AG04450 (cell line): ENCODE measurements around the gene UTP11. TPM values are rescaled to one million over a fixed set of nuclear protein-coding genes. Genes with fewer than 3 reads are reported as not detected.

Experiments used
- CTCF ChIA-PET: fragments of 300-600, 350-600 bp; formaldehyde crosslinking; extraction: SDS; loops from one replicate; lab custom pipeline; 2022; ENCODE audit warnings: antibody characterized with exemption, inconsistent platforms; lab: Charles Lee
- POLR2A ChIA-PET: fragments of 350-600 bp; formaldehyde crosslinking; extraction: SDS; loops from one replicate; lab custom pipeline; 2021; ENCODE audit warnings: antibody characterized with exemption, inconsistent platforms; lab: Yijun Ruan, JAX
- DNase-seq: peaks from one replicate; pipeline ENCODE4 v3.0.0-alpha.2; 2011; ENCODE audit warnings: low read depth, low spot score
- H3K27ac ChIP-seq: one replicate; pipeline ENCODE4 v1.5.1; 2012; ENCODE audit warnings: low read depth, low read length, control low read depth
- H3K27me3 ChIP-seq: one replicate; pipeline ENCODE4 v1.6.0; 2012; ENCODE audit warnings: low read length; ENCODE audit not compliant: control insufficient read depth, insufficient read depth
- H3K4me3 ChIP-seq: 2 replicates; pipeline ENCODE4 v1.5.1; 2011; ENCODE audit warnings: mild to moderate bottlenecking, low read depth, low read length, control low read depth
- H3K9me3 ChIP-seq: 2 replicates; pipeline ENCODE4 v1.5.1; 2012; ENCODE audit warnings: low read length; ENCODE audit not compliant: control insufficient read depth, insufficient read depth
- polyA plus RNA-seq: library from polyadenylated mRNA; depleted of rRNA; stranded (reverse); fragments of >200 nt; gene quantifications from 2 replicates; pipeline ENCODE4 v1.2.3, GENCODE V29; 2011
- TF ChIP-seq, protein P1 (sequence below): IDR thresholded peaks from 2 replicates; pipeline ENCODE4 v1.5.1; 2011; ENCODE audit warnings: low read depth, low read length, control low read depth, inconsistent platforms

Gene UTP11
- polyA plus RNA-seq, 1 experiment = 43.8 TPM

DNA sequence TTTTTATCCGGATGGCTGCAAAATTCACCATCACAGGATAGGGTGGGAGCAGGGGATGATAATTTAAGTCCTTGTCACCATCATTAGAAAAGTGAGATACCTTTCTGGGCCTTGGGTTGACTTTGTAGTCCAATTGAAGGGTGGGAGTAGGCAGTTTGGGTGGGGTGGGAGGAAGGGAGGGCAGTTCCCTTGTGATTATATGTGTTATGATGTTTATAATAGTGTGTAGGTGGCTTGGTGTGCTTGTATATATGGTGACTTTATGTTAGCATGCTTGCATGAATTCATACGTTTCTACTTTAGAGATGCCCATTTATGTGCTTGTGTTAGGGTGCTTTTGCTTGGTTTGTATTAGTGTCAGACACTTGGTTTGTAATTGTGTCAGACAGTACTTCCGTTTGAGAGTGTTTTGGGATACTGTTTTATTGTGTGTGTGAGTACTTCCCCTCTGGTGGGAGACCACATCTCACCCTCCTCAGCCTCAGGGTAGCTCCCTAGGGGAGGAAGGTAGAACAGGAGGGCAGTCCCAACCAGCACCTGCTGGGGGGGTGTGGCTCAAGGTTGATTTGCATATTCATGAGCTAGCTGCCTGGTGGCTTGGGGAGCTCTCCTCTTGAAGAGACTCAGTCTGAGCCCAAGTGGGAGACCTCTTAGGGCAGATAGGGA lies 40.3 kb downstream of the UTP11 start:
- CTCF ChIA-PET = interaction anchor here (1.2 kb wide), 1 partner anchor 19 kb away, joined by 3 read pairs; no protein-coding TSS in a partner anchor

DNA sequence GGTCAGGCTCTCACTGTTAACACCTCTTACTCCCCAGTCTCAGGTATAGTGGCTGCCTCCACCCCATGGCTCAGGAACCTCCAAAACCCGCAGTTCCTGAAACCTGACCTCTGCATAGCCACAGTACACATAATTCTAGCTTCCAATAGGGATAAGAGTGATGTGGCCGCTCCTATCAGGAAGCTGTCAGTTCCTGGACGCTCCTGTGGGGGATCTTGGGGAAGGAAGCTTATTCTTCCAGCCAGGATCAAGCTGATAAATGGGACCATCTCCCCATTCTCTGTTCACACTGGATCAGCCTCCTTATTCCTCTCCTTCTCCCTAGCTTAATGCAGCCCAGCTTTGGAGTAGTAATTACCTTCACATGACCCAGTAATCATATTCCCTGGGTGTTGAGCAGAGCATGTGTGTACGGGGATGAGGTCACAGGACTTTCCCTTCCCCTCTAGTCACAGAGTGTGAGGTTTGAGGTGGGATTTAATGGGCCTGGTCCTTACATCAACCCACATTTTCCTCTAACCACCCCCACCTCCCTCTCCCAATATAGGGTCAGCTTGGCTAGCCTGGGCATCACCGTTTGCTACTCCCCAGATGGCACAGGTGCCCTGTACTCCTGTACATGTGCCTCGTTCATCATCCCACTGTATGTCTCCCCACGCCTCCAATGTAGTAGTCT lies 41.0 kb downstream of the UTP11 start:
- no peak overlapping the region for H3K27ac ChIP-seq
- ChIA-PET POLR2A (no interaction called here), CTCF (interaction anchor here (1.2 kb wide), 1 partner anchor 19 kb away, joined by 3 read pairs; no protein-coding TSS in a partner anchor)
- DNase-seq = no peak
- no peaks in the 10 kb centered on the region; the same call in 1 of the 2 replicates for H3K9me3 ChIP-seq
- TF ChIP-seq, protein P1, sequence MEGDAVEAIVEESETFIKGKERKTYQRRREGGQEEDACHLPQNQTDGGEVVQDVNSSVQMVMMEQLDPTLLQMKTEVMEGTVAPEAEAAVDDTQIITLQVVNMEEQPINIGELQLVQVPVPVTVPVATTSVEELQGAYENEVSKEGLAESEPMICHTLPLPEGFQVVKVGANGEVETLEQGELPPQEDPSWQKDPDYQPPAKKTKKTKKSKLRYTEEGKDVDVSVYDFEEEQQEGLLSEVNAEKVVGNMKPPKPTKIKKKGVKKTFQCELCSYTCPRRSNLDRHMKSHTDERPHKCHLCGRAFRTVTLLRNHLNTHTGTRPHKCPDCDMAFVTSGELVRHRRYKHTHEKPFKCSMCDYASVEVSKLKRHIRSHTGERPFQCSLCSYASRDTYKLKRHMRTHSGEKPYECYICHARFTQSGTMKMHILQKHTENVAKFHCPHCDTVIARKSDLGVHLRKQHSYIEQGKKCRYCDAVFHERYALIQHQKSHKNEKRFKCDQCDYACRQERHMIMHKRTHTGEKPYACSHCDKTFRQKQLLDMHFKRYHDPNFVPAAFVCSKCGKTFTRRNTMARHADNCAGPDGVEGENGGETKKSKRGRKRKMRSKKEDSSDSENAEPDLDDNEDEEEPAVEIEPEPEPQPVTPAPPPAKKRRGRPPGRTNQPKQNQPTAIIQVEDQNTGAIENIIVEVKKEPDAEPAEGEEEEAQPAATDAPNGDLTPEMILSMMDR = no peak
- peaks cover 37% of the 10 kb centered on the region for H3K27me3 ChIP-seq
- no peak overlapping the region for H3K4me3 ChIP-seq

More for the DNA sequence above, 40.3 kb downstream of the UTP11 start:
- DNase-seq = no peak
- no peak overlapping the region for H3K4me3 ChIP-seq
- peaks cover 42% of the 10 kb centered on the region for H3K27me3 ChIP-seq
- TF ChIP-seq, protein P1 = no peak
- no peaks in the 10 kb centered on the region; the same call in 1 of the 2 replicates for H3K9me3 ChIP-seq
- H3K27ac ChIP-seq = no peak overlapping the region
- POLR2A ChIA-PET = no interaction called here

DNA sequence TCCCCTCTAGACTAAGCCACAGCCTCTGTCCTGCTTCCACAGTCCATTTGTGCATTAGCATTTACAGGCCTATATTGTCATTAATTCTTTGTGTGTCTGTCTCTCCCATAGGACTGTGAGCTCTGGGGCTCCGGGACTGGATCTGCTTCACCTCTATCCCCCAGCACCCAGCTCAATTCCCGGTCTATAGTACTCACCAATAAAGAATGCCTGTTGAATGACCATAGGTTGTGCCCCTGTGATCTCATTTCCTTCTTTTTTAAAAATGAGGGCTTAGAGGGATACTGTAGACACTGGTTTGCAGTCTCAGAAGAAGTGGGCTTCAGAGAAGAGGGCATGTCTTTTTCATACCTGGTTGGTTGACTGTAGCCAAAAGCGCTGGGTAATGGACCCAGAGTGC lies 42.9 kb downstream of the UTP11 start:
- TF ChIP-seq, protein P1 = no peak
- H3K9me3 ChIP-seq = no peaks in the 10 kb centered on the region; the same call in 1 of the 2 replicates
- H3K27ac ChIP-seq = no peak overlapping the region
- CTCF ChIA-PET = no interaction called here
- H3K27me3 ChIP-seq = peaks cover 26% of the 10 kb centered on the region
- DNase-seq = no peak
- POLR2A ChIA-PET = no interaction called here
- H3K4me3 ChIP-seq = no peak overlapping the region

- peaks cover 24% of the 10 kb centered on the region for H3K27me3 ChIP-seq
- no peaks in the 10 kb centered on the region for H3K9me3 ChIP-seq
- no peak for DNase-seq
- POLR2A ChIA-PET = no interaction called here
- CTCF ChIA-PET = no interaction called here
- TF ChIP-seq, protein P1 = no peak
- no peak overlapping the region for H3K27ac ChIP-seq
- H3K4me3 ChIP-seq = no peak overlapping the region
Observed at GRCh38 chr1:38055965-38056364, 43.4 kb downstream of the UTP11 start.
